Measurements from ENCODE around the gene MCTP1.

- TF ChIP-seq CTCF (IDR thresholded peaks at IDR 0.05), result no peak
- TF ChIP-seq POLR2AphosphoS5 (IDR thresholded peaks at IDR 0.05), result no peak
- no peak for TF ChIP-seq POLR2A (IDR thresholded peaks at IDR 0.05)
Measured at GRCh38 chr5:95086927-95087815, 197.7 kb downstream of the MCTP1 start.

Data from transverse colon (tissue), 4 donors.